ENCODE data around the gene ASGR2. TPM values are rescaled to one million over a fixed set of nuclear protein-coding genes. Genes with fewer than 3 reads are reported as not detected.

ASGR2 gene
- total RNA-seq, 1 donor from 2014 or later: not detected

- no peak overlapping the region for H3K4me3 ChIP-seq (ENCODE audit: low read depth, low read length)
- no peak for DNase-seq (ENCODE audit: low read depth)
- TF ChIP-seq, protein P1, sequence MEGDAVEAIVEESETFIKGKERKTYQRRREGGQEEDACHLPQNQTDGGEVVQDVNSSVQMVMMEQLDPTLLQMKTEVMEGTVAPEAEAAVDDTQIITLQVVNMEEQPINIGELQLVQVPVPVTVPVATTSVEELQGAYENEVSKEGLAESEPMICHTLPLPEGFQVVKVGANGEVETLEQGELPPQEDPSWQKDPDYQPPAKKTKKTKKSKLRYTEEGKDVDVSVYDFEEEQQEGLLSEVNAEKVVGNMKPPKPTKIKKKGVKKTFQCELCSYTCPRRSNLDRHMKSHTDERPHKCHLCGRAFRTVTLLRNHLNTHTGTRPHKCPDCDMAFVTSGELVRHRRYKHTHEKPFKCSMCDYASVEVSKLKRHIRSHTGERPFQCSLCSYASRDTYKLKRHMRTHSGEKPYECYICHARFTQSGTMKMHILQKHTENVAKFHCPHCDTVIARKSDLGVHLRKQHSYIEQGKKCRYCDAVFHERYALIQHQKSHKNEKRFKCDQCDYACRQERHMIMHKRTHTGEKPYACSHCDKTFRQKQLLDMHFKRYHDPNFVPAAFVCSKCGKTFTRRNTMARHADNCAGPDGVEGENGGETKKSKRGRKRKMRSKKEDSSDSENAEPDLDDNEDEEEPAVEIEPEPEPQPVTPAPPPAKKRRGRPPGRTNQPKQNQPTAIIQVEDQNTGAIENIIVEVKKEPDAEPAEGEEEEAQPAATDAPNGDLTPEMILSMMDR (conservative IDR thresholded peaks at IDR 0.05; ENCODE audit: low read depth, low read length): no peak
These were observed 24.8 kb upstream of the ASGR2 start for GRCh38 chr17:7139400-7139799.

DNA sequence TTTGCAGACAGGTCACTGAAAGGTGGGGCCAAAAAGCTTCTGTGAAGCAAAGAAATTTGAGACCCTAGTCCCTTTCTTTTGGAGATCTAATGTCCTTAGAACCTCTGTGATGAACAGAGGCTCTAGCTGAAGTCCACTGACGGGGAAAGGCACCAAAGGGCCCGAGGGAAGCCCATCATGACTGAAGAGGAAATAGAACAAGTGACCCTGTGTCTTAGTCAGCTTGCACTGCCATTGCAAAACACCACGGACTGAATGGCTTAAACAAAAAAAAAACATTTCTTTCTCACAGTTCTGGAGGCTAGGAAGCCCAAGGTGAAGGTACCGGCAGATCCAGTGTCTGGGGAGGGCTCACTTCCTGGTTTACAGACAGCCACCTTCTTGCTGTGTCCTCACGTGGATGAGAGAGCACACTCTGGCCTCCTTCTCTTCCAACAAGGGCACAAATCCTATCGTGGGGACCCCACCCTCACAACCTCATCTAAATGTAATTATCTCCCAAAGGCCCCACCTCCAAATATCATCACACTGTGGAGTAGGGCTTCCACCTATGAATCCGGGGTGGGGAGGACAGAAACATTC, 24.3 kb upstream of the ASGR2 start:
- TF ChIP-seq, protein P1 (conservative IDR thresholded peaks at IDR 0.05; ENCODE audit: low read depth, low read length): no peak
- no peak for DNase-seq (ENCODE audit: low read depth)
- H3K4me3 ChIP-seq (ENCODE audit: low read depth, low read length): no peak overlapping the region

- DNase-seq (ENCODE audit: low read depth): no peak
- TF ChIP-seq, protein P1 (conservative IDR thresholded peaks at IDR 0.05; ENCODE audit: low read depth, low read length): no peak
- H3K4me3 ChIP-seq (ENCODE audit: low read depth, low read length): no peak overlapping the region
These were observed 22.7 kb upstream of the ASGR2 start for GRCh38 chr17:7137171-7137943.

DNA sequence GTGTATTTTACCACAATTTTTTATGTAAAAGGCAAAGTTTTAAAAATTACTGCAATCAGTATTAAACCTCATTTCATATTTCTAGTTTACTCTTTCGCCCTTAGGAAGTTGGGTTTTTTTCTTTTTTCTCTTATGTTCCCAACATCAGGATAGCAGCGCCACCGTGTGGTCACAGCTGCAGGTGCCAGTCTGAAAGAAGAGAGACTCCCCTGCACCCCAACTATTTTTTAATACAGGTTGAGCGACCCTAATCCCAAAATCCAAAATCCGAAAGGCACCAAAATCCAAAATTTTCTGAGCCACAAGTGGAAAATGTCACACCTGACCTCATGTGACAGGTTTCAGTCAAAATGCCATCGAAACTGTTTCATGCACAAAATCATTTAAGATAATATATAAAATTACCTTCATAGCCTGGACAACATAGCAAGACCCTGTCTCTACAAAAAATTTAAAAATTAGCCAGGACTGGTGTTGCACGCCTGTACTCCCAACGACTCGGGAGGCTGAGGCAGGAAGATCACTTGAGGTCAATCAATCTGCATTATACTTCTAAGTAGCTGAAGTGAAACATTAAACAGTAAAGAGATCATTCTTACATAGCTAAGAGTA, 21.8 kb upstream of the ASGR2 start:
- peak; percentile 1 for DNase-seq (ENCODE audit: low read depth)
- TF ChIP-seq, protein P1 (conservative IDR thresholded peaks at IDR 0.05; ENCODE audit: low read depth, low read length): peak; percentile 98
- H3K4me3 ChIP-seq (ENCODE audit: low read depth, low read length): no peak overlapping the region

- no peak for DNase-seq (ENCODE audit: low read depth)
- no peak overlapping the region for H3K4me3 ChIP-seq (ENCODE audit: low read depth, low read length)
- TF ChIP-seq, protein P1 (conservative IDR thresholded peaks at IDR 0.05; ENCODE audit: low read depth, low read length): no peak
These were observed 19.3 kb upstream of the ASGR2 start for GRCh38 chr17:7133916-7134315.

DNA sequence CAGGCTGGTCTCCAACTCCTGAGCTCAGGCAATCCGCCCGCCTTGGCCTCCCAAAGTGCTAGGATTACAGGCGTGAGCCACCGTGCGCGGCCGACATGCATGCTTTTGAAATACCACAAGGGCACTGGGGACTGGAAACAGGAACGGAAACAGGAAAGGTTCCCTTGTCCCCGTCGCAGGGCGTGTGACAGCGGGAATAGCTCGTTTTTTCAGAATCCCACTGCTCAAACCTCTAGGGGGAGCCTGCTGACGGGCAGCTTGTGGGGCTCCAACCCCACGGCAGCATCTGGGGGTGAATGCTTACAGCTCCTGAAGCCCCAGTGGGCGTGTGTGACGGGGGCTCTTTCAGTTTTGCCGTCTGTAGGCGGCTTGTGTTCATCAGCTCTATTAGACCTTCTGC, 18.8 kb upstream of the ASGR2 start:
- TF ChIP-seq, protein P1 (conservative IDR thresholded peaks at IDR 0.05; ENCODE audit: low read depth, low read length): no peak
- H3K4me3 ChIP-seq (ENCODE audit: low read depth, low read length): no peak overlapping the region
- DNase-seq (ENCODE audit: low read depth): no peak

Measured in epithelial cell of proximal tubule (primary cell).